ENCODE data around the gene KRTAP4-12.

GRCh38 chr17:41131979-41132378 lies 8.0 kb upstream of the KRTAP4-12 start:
- TF ChIP-seq CTCF (IDR thresholded peaks at IDR 0.05) = no peak
- no peak for TF ChIP-seq POLR2A (IDR thresholded peaks at IDR 0.05)
